ENCODE results near the gene NKIRAS1.

Gene NKIRAS1

GRCh38 chr3:23867838-23868237 lies 49.0 kb downstream of the NKIRAS1 start:
- TF ChIP-seq CTCF (IDR thresholded peaks at IDR 0.05; ENCODE audit: insufficient read depth, low read length) (no peak), GABPA (IDR thresholded peaks at IDR 0.05; ENCODE audit: low read depth) (no peak), POLR2AphosphoS5 (IDR thresholded peaks at IDR 0.05; ENCODE audit: low read depth) (no peak), SPI1 (IDR thresholded peaks at IDR 0.05; ENCODE audit: borderline replicate concordance, low read depth) (no peak), REST (IDR thresholded peaks at IDR 0.05; ENCODE audit: insufficient replicate concordance, low read depth) (no peak)
- DNase-seq (ENCODE audit: low read depth in 1 of 2, low spot score in 1 of 2), result no peak
- H3K27ac ChIP-seq (replicated peaks), result no peak overlapping the region
- no peaks in the 10 kb centered on the region for H3K27me3 ChIP-seq (ENCODE audit: insufficient read depth, poor library complexity, severe bottlenecking)
- no peak overlapping the region for H3K4me3 ChIP-seq (replicated peaks; ENCODE audit: insufficient read depth, low read length)

- no peak for TF ChIP-seq CTCF (IDR thresholded peaks at IDR 0.05; ENCODE audit: insufficient read depth, low read length)
- no peak for TF ChIP-seq SPI1 (IDR thresholded peaks at IDR 0.05; ENCODE audit: borderline replicate concordance, low read depth)
- TF ChIP-seq REST (IDR thresholded peaks at IDR 0.05; ENCODE audit: insufficient replicate concordance, low read depth), result no peak
- no peak for TF ChIP-seq POLR2AphosphoS5 (IDR thresholded peaks at IDR 0.05; ENCODE audit: low read depth)
- TF ChIP-seq GABPA (IDR thresholded peaks at IDR 0.05; ENCODE audit: low read depth), result no peak
- no peak overlapping the region for H3K27ac ChIP-seq (replicated peaks)
- no peaks in the 10 kb centered on the region for H3K27me3 ChIP-seq (ENCODE audit: insufficient read depth, poor library complexity, severe bottlenecking)
- DNase-seq (ENCODE audit: low read depth in 1 of 2, low spot score in 1 of 2), result no peak
- H3K4me3 ChIP-seq (replicated peaks; ENCODE audit: insufficient read depth, low read length), result no peak overlapping the region
These were observed 49.4 kb downstream of the NKIRAS1 start for GRCh38 chr3:23867400-23867799.

GRCh38 chr3:23865595-23866396 lies 51.0 kb downstream of the NKIRAS1 start:
- no peak overlapping the region for H3K27ac ChIP-seq (replicated peaks)
- no peak overlapping the region for H3K4me3 ChIP-seq (replicated peaks; ENCODE audit: insufficient read depth, low read length)
- TF ChIP-seq SPI1 (IDR thresholded peaks at IDR 0.05; ENCODE audit: borderline replicate concordance, low read depth), result no peak
- no peak for TF ChIP-seq CTCF (IDR thresholded peaks at IDR 0.05; ENCODE audit: insufficient read depth, low read length)
- TF ChIP-seq GABPA (IDR thresholded peaks at IDR 0.05; ENCODE audit: low read depth), result no peak
- no peak for TF ChIP-seq REST (IDR thresholded peaks at IDR 0.05; ENCODE audit: insufficient replicate concordance, low read depth)
- no peak for TF ChIP-seq POLR2AphosphoS5 (IDR thresholded peaks at IDR 0.05; ENCODE audit: low read depth)

More at GRCh38 chr3:23865595-23866396, 51.0 kb downstream of the NKIRAS1 start:
- DNase-seq (ENCODE audit: low read depth in 1 of 2, low spot score in 1 of 2), result no peak
- no peaks in the 10 kb centered on the region for H3K27me3 ChIP-seq (ENCODE audit: insufficient read depth, poor library complexity, severe bottlenecking)
